Left renal pelvis (tissue), 4 donors: ENCODE measurements around the gene SYT13. TPM values are rescaled to one million over a fixed set of nuclear protein-coding genes. Genes with fewer than 3 reads are reported as not detected.

Source experiments
- polyA plus RNA-seq, 4 donors: library from polyadenylated mRNA; unstranded; fragments of 120-200 nt; gene quantifications; one replicate each; pipeline ENCODE4 v1.2.1, GENCODE V29; 2013; ENCODE audit not compliant: insufficient read length in 4 of 4

SYT13 gene
- polyA plus RNA-seq, 4 donors = 5.4 to 13.8 (median 13.3) TPM

Other genes with a start within 250 kb of the SYT13 start
- gene PRDM11, start 139.7 kb downstream of the SYT13 start, polyA plus RNA-seq = 10 to 100 TPM; 18.9 to 24.1 (median 20.5) TPM